A172 (cell line): Measurements from ENCODE around the gene ZNF236. TPM values are rescaled to one million over a fixed set of nuclear protein-coding genes. Genes with fewer than 3 reads are reported as not detected.
"Not testable (repeated sequence)": the region's sequence is repeated elsewhere in the genome, so short reads cannot be mapped to it uniquely, and the experiment has no call there.

Source experiments
- DNase-seq: peaks from one replicate; pipeline ENCODE4 v3.0.0-alpha.2; 2015; ENCODE audit warnings: low spot score
- total RNA-seq: library from RNA; depleted of rRNA; stranded (reverse); fragments of >200 nt; shearing (Covaris generic); gene quantifications from 2 replicates; pipeline ENCODE4 v1.2.3, GENCODE V29; 2014

The ZNF236 gene
- total RNA-seq, 1 experiment from 2014 or later: 15.1 TPM

- DNase-seq: no peak
Observed at GRCh38 chr18:76948345-76948744, 126.0 kb downstream of the ZNF236 start.

DNA sequence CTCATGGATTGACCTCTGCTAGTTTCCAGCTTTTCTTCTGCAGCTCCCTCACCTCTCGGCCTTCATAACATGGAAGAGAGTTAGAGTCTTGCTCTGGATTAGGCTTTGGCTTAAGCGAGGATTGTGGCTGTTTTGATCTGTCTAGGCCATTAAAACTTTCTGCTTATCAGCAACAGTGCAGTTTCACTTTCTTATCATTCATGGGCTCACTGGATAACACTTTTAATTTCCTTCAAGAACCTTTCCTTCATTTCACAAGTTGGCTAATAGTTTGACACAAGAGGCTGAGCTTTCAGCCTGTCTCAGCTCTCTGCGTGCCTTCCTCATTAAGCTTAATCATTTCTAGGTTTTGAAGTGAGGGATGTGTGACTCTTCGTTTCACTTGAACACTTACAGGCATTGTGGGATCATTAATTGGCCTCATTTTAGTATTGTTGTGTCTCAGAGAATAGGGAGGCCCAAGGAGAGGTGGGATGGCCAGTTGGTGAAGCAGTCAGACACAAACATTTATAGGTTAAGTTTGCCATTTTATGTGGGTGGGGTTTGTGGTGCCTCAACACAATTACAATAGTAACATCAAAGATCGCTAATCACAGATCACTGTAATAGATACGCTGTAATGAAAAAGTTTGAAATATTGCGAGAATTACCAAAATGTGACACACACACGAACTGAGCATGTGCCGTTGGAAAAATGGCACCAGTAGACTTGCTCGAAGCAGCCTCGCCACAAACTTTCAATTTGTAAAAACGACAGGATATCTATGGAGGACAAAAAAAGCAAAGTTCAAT lies 129.3 kb downstream of the ZNF236 start:
- DNase-seq: no peak

- DNase-seq: no peak
Observed at GRCh38 chr18:76952747-76953146, 130.4 kb downstream of the ZNF236 start.

GRCh38 chr18:76953156-76953555 lies 130.8 kb downstream of the ZNF236 start:
- DNase-seq: no peak

DNA sequence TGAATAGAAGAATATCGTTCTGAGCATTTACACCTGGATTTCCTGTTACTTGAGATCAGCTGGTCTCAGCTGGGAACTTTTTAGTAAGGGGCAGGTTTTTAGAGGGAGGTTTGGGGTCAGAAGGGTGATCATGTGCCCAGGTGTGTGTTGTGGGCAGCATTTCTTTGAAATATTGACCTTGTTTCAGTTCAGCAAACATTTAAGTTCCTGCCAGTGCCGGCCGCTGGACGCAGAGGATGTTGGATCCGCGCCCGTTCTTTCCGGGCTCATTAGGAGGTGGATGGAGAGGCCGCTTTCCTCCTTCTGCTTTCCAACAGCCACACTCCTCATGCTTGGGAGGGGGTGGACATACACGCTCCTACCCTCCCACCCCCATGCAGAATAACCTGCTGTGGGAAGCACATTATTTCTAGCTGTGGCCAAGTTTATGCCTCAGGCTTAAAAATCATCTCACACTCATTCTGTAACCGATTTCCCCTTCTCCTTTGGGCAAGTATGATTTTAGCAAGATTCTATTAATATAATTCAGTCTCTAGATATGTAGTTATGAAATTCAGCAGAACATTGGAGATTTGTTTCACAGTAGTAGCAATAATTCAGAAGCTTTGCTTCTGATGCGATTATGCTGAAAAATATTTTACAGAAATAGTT lies 131.4 kb downstream of the ZNF236 start:
- no peak for DNase-seq

DNA sequence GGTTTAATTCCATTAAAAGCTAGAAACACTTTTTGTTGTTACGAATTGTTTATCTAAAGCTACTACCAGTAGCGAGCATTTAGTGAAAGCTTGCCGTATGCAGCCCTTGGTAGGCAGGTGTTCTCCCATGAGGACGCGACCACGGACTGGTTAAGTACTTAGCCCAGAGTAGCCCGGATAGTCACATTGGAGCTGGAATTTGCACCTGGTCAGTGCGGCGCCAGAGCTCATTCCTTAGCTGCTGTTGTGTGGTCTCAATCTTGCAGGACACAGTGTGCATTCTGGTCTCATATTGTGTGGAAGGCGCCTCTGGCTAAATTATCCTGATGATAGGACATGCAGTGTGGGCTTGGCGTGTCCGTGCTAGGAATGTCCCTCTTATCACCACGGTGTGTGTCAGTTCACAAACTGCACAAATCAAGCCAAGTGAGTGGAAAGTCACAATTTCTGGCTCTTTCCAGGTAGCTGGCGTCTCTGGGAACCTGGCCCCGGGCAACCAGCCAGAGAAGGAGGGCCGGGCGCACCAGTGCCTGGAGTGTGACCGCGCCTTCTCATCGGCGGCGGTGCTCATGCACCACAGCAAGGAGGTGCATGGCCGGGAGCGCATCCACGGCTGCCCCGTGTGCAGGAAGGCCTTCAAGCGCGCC lies 133.3 kb downstream of the ZNF236 start:
- DNase-seq: no peak

DNA sequence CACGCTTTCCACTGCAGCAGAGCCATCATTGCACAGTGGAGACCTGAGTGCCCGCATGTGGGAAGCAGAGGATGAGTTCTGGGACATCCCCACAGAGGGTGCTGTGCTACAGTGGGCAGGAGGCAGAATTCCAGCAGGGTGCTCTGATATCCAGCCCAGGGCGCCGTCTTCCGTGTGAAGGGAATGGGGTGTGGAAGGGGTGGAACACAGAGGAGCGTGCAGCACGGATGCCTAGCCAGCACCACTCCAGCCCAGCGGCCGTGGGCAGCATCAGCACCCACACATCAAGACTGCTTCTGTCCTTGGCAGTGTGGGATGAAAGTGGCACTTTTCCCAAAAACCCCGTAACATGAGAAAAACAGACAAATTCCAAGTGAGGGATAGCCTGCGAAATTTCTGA lies 134.3 kb downstream of the ZNF236 start:
- no peak for DNase-seq

- no peak for DNase-seq
Observed at GRCh38 chr18:76957384-76958355, 135.3 kb downstream of the ZNF236 start.

DNA sequence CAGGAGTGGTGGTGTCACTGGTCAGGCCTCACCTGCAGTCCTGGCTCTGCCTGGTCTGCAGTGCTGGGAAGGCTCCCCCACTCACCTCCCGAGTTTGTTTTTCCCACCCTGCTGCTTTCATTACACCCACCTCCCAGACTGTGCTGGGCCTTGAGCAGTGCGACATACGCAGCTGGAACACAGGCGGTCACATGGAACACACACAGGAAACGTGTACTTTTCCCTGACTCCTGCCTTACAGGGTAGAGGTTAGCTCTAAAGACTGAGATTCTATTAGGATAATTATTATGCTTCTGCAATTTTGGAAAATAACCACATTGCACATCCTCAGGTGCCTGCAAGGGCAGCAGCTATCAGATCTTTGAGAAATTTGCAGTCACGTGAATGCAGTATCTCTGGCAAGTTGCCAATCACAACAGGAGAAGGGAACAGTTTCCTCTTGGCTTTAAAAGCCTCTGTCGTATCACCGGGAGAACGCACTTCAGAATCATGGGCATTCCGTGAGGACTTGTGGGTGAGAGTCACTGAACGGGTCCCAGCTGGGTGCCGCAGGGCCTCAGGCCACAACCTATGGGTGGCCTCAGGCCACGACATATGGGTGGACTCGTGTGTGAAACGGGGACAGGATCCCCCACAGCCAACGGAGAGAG lies 136.5 kb downstream of the ZNF236 start:
- no peak for DNase-seq

- DNase-seq: no peak
Observed at GRCh38 chr18:76959605-76960004, 137.2 kb downstream of the ZNF236 start.

DNA sequence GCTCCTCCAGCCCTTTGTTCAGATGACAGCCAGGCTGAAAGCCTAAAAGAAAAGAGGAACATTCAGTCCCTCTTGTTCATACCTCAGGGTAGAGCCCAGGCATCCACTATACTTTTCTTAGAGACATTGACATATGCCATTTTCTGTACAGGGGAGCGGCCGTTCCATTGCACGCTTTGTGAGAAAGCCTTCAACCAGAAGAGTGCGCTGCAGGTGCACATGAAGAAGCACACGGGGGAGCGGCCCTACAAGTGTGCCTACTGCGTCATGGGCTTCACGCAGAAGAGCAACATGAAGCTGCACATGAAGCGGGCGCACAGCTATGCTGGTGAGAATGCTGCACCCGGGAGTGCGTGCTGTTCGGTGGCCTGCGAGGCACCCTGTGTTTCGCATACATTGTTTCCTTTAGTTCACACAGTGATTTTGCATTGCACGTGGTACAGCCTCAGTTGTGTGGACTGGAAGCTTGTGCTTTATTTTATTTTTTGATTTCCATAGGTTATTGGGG lies 138.2 kb downstream of the ZNF236 start:
- DNase-seq: no peak

- DNase-seq: no peak
Observed at GRCh38 chr18:76962851-76963250, 140.5 kb downstream of the ZNF236 start.

- no peak for DNase-seq
Observed at GRCh38 chr18:76963936-76964335, 141.6 kb downstream of the ZNF236 start.

- not testable (repeated sequence) for DNase-seq
Observed at GRCh38 chr18:76965555-76966151, 143.3 kb downstream of the ZNF236 start.

GRCh38 chr18:76967299-76967698 lies 144.9 kb downstream of the ZNF236 start:
- not testable (repeated sequence) for DNase-seq

GRCh38 chr18:76967721-76968472 lies 145.5 kb downstream of the ZNF236 start:
- no peak for DNase-seq

DNA sequence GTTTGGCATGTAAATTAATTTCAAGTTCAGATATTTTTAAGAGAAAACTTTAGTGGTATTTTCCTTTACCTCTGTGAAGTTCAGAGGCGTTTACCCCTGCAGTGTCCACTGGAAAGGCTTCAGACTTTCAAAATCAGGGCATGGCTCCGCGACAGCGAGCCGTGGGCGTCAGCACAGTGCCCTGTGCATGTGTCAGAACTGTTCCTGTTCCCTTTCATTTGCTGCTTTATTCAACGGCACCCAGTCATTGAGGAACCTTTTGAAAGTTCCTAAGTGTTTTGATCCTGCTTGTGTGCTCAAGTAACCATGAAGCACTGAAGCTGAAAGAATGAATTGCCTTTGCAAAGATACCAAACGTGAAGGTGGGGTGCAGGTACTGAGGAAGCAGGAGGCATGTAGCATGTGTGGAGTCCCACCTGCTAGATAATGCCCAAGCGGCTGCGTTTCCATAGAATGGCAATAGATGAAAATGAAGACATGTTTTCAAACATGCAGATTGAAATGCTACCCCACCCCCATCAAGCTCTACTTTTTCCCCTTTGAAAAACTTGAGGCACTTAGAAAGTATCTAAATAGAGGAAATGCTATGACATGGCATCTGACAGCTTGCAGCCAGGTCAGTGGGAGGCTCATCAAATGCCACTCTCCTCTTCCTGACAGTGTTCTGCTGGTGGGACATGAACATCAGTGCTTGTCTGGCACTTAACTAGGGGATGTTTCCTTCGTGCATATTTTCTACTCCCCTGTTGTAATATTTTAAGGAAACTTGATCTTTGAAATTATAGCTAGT lies 148.6 kb downstream of the ZNF236 start:
- DNase-seq: no peak

DNA sequence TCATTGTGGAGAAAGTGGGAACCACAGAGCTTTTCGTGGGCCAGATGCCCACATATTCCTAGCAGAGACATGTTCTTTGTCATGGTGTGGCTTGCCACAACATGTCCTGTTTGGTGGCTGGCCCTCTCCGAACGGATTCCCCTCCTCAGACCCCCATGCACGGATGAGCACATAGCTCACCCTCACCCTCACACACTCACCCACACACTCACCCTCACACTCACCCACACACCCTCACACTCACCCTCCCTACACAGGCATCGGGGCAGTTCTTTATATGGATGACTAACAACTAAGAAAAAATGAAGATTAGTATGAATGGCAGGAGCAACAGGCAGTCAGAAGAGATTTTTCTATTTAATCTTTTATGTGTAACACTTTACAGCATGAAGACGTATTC lies 149.9 kb downstream of the ZNF236 start:
- DNase-seq: no peak
